WTC11 (cell line): ENCODE results near the gene EFEMP2.

Source experiments
- CBFB ChIP-seq: sonication (generic); formaldehyde crosslinking; IDR thresholded peaks from 2 replicates; pipeline ENCODE4 v1.8.1; 2022; ENCODE audit warnings: mild to moderate bottlenecking, low read depth, missing genetic modification reagents
- GABPB1 ChIP-seq: sonication (generic); formaldehyde crosslinking; IDR thresholded peaks from 2 replicates; pipeline ENCODE4 v1.8.1; 2023; ENCODE audit warnings: mild to moderate bottlenecking, missing genetic modification reagents
- KAT7 ChIP-seq: sonication (generic); formaldehyde crosslinking; IDR thresholded peaks from 2 replicates; pipeline ENCODE4 v1.8.1; 2023; ENCODE audit warnings: missing genetic modification reagents, mild to moderate bottlenecking, borderline replicate concordance
- NR3C1 ChIP-seq: sonication (generic); formaldehyde crosslinking; conservative IDR thresholded peaks from 2 replicates; pipeline ENCODE4 v1.8.1; 2023; ENCODE audit warnings: low read depth, mild to moderate bottlenecking, missing genetic modification reagents
- TCF7 ChIP-seq: sonication (generic); formaldehyde crosslinking; IDR thresholded peaks from 2 replicates; pipeline ENCODE4 v1.8.0; 2022; ENCODE audit warnings: mild to moderate bottlenecking, low read depth, missing genetic modification reagents, moderate library complexity
- ZNF219 ChIP-seq: sonication (generic); formaldehyde crosslinking; IDR thresholded peaks from 2 replicates; pipeline ENCODE4 v1.8.0; 2023; ENCODE audit warnings: missing genetic modification reagents, mild to moderate bottlenecking, borderline replicate concordance
- TF ChIP-seq, protein P1 (sequence below): fragments of 200-600 bp; IDR thresholded peaks from 2 replicates; pipeline ENCODE4 v1.8.0; 2022; ENCODE audit warnings: antibody characterized with exemption
- TF ChIP-seq, protein P2 (sequence below): sonication (generic); formaldehyde crosslinking; IDR thresholded peaks from 2 replicates; pipeline ENCODE4 v1.8.0; 2022; ENCODE audit warnings: mild to moderate bottlenecking, missing genetic modification reagents
- TF ChIP-seq, protein P3 (sequence below): sonication (generic); formaldehyde crosslinking; IDR thresholded peaks from 2 replicates; pipeline ENCODE4 v1.8.1; 2022; ENCODE audit warnings: missing genetic modification reagents, borderline replicate concordance
- TF ChIP-seq, protein P4 (sequence below): sonication (generic); formaldehyde crosslinking; IDR thresholded peaks from 2 replicates; pipeline ENCODE4 v1.8.0; 2023; ENCODE audit warnings: missing genetic modification reagents
- TF ChIP-seq, protein P5 (sequence below): sonication (generic); formaldehyde crosslinking; IDR thresholded peaks from 2 replicates; pipeline ENCODE4 v1.8.0; 2022; ENCODE audit warnings: mild to moderate bottlenecking, missing genetic modification reagents
- TF ChIP-seq, protein P6 (sequence below): fragments of 250-450 bp; sonication (Bioruptor Pico); IDR thresholded peaks from 2 replicates; pipeline ENCODE4 v1.9.0; 2021; ENCODE audit warnings: mild to moderate bottlenecking
- TF ChIP-seq, protein P7 (sequence below): sonication (generic); formaldehyde crosslinking; conservative IDR thresholded peaks from 2 replicates; pipeline ENCODE4 v1.8.1; 2022; ENCODE audit warnings: mild to moderate bottlenecking, missing genetic modification reagents

DNA sequence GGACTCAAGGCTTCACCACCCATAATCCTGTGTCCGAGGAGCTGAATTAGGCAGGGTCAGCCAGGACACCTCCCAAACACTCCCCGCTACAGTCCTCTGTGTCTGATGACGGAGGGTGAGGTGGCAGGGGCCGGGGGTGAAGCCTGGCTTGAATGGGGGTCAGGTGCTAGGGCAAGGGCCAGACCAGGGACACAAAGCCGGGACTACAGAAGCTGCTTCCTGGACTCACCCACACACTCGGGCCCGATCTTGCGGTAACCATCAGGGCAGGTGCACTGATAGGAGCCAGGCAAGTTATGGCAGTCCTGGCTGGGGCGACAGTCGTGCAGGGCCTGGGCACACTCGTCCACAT lies 2.3 kb downstream of the EFEMP2 start:
- TF ChIP-seq, protein P1, sequence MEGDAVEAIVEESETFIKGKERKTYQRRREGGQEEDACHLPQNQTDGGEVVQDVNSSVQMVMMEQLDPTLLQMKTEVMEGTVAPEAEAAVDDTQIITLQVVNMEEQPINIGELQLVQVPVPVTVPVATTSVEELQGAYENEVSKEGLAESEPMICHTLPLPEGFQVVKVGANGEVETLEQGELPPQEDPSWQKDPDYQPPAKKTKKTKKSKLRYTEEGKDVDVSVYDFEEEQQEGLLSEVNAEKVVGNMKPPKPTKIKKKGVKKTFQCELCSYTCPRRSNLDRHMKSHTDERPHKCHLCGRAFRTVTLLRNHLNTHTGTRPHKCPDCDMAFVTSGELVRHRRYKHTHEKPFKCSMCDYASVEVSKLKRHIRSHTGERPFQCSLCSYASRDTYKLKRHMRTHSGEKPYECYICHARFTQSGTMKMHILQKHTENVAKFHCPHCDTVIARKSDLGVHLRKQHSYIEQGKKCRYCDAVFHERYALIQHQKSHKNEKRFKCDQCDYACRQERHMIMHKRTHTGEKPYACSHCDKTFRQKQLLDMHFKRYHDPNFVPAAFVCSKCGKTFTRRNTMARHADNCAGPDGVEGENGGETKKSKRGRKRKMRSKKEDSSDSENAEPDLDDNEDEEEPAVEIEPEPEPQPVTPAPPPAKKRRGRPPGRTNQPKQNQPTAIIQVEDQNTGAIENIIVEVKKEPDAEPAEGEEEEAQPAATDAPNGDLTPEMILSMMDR = no peak
- TF ChIP-seq, protein P2, sequence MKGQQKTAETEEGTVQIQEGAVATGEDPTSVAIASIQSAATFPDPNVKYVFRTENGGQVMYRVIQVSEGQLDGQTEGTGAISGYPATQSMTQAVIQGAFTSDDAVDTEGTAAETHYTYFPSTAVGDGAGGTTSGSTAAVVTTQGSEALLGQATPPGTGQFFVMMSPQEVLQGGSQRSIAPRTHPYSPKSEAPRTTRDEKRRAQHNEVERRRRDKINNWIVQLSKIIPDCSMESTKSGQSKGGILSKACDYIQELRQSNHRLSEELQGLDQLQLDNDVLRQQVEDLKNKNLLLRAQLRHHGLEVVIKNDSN (CRISPR knock-in tag) = no peak
- TF ChIP-seq NR3C1 (CRISPR knock-in tag) (no peak), CBFB (no peak), TCF7 (CRISPR knock-in tag) (no peak), GABPB1 (CRISPR knock-in tag) (no peak), ZNF219 (CRISPR knock-in tag) (no peak), KAT7 (CRISPR knock-in tag) (no peak)
- TF ChIP-seq, protein P3, sequence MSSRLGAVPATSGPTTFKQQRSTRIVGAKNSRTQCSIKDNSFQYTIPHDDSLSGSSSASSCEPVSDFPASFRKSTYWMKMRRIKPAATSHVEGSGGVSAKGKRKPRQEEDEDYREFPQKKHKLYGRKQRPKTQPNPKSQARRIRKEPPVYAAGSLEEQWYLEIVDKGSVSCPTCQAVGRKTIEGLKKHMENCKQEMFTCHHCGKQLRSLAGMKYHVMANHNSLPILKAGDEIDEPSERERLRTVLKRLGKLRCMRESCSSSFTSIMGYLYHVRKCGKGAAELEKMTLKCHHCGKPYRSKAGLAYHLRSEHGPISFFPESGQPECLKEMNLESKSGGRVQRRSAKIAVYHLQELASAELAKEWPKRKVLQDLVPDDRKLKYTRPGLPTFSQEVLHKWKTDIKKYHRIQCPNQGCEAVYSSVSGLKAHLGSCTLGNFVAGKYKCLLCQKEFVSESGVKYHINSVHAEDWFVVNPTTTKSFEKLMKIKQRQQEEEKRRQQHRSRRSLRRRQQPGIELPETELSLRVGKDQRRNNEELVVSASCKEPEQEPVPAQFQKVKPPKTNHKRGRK (CRISPR knock-in tag) = no peak
- TF ChIP-seq, protein P4, sequence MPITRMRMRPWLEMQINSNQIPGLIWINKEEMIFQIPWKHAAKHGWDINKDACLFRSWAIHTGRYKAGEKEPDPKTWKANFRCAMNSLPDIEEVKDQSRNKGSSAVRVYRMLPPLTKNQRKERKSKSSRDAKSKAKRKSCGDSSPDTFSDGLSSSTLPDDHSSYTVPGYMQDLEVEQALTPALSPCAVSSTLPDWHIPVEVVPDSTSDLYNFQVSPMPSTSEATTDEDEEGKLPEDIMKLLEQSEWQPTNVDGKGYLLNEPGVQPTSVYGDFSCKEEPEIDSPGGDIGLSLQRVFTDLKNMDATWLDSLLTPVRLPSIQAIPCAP (CRISPR knock-in tag) = no peak
- TF ChIP-seq, protein P5, sequence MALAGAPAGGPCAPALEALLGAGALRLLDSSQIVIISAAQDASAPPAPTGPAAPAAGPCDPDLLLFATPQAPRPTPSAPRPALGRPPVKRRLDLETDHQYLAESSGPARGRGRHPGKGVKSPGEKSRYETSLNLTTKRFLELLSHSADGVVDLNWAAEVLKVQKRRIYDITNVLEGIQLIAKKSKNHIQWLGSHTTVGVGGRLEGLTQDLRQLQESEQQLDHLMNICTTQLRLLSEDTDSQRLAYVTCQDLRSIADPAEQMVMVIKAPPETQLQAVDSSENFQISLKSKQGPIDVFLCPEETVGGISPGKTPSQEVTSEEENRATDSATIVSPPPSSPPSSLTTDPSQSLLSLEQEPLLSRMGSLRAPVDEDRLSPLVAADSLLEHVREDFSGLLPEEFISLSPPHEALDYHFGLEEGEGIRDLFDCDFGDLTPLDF (CRISPR knock-in tag) = no peak
- TF ChIP-seq, protein P6, sequence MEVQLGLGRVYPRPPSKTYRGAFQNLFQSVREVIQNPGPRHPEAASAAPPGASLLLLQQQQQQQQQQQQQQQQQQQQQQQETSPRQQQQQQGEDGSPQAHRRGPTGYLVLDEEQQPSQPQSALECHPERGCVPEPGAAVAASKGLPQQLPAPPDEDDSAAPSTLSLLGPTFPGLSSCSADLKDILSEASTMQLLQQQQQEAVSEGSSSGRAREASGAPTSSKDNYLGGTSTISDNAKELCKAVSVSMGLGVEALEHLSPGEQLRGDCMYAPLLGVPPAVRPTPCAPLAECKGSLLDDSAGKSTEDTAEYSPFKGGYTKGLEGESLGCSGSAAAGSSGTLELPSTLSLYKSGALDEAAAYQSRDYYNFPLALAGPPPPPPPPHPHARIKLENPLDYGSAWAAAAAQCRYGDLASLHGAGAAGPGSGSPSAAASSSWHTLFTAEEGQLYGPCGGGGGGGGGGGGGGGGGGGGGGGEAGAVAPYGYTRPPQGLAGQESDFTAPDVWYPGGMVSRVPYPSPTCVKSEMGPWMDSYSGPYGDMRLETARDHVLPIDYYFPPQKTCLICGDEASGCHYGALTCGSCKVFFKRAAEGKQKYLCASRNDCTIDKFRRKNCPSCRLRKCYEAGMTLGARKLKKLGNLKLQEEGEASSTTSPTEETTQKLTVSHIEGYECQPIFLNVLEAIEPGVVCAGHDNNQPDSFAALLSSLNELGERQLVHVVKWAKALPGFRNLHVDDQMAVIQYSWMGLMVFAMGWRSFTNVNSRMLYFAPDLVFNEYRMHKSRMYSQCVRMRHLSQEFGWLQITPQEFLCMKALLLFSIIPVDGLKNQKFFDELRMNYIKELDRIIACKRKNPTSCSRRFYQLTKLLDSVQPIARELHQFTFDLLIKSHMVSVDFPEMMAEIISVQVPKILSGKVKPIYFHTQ (CRISPR knock-in tag) = no peak
- TF ChIP-seq, protein P7, sequence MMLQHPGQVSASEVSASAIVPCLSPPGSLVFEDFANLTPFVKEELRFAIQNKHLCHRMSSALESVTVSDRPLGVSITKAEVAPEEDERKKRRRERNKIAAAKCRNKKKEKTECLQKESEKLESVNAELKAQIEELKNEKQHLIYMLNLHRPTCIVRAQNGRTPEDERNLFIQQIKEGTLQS (CRISPR knock-in tag) = no peak
